Panc1 (cell line): Measurements from ENCODE around the gene MAPK6.

ENCODE experiments used
- CTCF ChIP-seq: fragments of 450-650 bp; IDR thresholded peaks from 2 replicates; pipeline ENCODE4 v1.5.1; 2017; ENCODE audit warnings: mild to moderate bottlenecking
- POLR2AphosphoS5 ChIP-seq: IDR thresholded peaks from 2 replicates; pipeline ENCODE4 v1.6.1; 2012; ENCODE audit warnings: mild to moderate bottlenecking, low read depth, low read length, moderate library complexity
- REST ChIP-seq, 2 experiments: IDR thresholded peaks; 2 replicates each; pipeline ENCODE4 v1.6.1; 2011 to 2012; ENCODE audit warnings: low read depth in 2 of 2, control low read depth in 1 of 2, low read length in 1 of 2, mild to moderate bottlenecking in 1 of 2, moderate library complexity in 1 of 2; ENCODE audit not compliant: insufficient read depth in 1 of 2
- TCF7L2 ChIP-seq: IDR thresholded peaks from 2 replicates; pipeline ENCODE4 v1.6.1; 2011; ENCODE audit warnings: mild to moderate bottlenecking, low read depth, low read length, inconsistent platforms

- no peak for TF ChIP-seq CTCF
- TF ChIP-seq POLR2AphosphoS5: no peak
- TF ChIP-seq TCF7L2: no peak
- no peak for TF ChIP-seq REST (IDR thresholded peaks at IDR 0.05; ENCODE audit: insufficient read depth in 1 of 2, low read depth in 2 of 2, low read length in 1 of 2)
Observed at GRCh38 chr15:52010633-52011595, 8.1 kb upstream of the MAPK6 start.
